Esophagus mucosa (tissue), 1 donor: Measurements from ENCODE around the gene SCYGR1. TPM values are rescaled to one million over a fixed set of nuclear protein-coding genes. Genes with fewer than 3 reads are reported as not detected.
"Not testable (repeated sequence)": the region's sequence is repeated elsewhere in the genome, so short reads cannot be mapped to it uniquely, and the experiment has no call there.

Experiments used
- ATAC-seq: fragments of 200-7000 bp; cut with Tn5 transposase; one replicate; pipeline ENCODE4 v1.9.1; 2020
- total RNA-seq: library from RNA; stranded (reverse); gene quantifications from one replicate; pipeline ENCODE4 v1.2.4, GENCODE V29; 2023
- donor health status: DM: yes; HTN: yes; CAD: no.

Gene SCYGR1
- total RNA-seq, 1 donor from 2014 or later = not detected

DNA sequence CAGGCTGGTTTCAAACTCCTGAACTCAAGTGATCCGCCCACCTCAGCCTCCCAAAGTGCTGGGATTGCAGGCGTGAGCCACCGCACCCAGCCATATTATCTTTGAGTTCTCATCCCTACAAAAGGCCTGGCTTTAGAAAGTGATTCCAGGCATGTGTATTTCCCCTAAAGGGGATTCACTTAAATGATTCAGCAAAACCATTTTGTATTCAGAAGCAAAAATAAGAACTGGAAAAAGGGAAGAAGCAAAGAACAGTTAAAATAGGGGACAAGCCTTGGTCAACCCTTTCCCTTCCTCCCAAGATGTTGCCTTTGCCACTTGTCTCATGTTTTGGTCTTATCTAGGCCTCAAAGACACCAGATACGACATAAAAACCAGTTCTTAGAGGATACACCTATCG lies 19.2 kb downstream of the SCYGR1 start:
- no peak for ATAC-seq

DNA sequence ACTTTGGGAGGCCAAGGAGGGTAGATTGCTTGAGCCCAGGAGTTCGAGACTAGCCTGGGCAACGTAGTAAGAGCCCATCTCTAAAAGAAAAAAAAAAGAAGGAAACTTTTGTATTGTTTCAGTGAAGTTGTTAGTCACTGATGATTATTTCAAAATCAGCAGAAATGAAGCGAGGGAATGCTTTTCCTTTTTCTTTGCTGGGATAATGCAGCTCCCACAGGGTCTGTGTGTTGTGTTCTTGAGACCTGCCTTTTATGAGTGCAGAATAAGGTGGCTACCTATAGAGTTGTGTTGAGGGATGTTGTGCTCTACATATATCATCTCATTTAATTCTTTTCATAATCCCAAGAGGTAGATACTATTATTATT lies 20.3 kb downstream of the SCYGR1 start:
- no peak for ATAC-seq

- ATAC-seq = no peak
Measured at GRCh38 chr2:227366769-227367426, 20.9 kb downstream of the SCYGR1 start.

GRCh38 chr2:227365833-227366232 lies 21.9 kb downstream of the SCYGR1 start:
- no peak for ATAC-seq

DNA sequence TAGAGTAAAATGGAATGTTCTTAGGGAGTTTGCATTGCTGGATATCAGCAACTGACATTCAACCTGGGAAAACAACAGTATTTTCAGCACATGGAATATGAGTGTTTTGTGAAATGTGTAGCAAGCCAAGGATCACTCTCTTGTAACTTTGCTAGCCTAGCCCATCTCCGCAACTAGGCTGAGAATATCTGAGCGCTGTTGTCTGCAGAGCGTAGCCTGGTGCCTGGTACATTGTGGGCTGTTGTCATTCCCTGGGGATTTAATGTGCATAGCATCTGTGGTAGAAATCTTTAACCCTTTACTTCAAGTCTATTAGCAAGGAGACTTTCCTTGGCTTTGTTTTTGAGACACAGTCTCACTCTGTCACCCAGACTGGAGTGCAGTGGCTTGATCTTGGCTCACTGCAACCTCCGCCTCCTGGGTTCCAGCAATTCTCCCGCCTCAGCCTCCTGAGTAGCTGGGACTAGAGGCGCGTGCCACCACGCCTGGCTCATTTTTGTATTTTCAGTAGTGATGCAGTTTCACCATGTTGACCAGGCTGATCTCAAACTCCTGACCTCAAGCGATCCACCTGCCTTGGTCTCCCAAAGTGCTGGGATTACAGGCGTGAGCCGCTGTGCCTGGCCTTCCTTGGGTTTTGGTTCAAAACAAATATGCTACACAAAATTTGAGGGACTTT lies 23.0 kb downstream of the SCYGR1 start:
- ATAC-seq = not testable (repeated sequence)

DNA sequence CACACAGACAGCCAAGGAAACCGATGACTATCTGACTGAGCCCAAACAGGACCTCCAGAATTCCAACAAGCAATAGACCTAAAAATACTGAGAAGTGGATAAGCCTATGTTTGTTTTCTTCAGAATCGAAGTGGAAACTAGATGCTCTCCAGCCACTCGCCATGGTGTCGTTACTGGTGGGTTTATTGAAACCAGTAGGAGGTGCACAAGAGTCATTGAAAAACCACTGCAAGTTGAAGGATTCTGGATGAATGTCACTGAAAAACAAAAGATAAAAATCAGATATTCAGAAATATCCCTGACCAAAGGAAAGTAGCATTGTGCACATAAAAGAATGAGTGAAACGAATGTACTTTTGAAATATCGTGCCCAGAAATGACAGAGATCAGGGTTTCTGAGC lies 24.0 kb downstream of the SCYGR1 start:
- no peak for ATAC-seq

GRCh38 chr2:227360351-227360750 lies 27.4 kb downstream of the SCYGR1 start:
- no peak for ATAC-seq

- ATAC-seq = no peak
Measured at GRCh38 chr2:227351639-227352038, 36.1 kb downstream of the SCYGR1 start.

- ATAC-seq = no peak
Measured at GRCh38 chr2:227349989-227350612, 37.6 kb downstream of the SCYGR1 start.

DNA sequence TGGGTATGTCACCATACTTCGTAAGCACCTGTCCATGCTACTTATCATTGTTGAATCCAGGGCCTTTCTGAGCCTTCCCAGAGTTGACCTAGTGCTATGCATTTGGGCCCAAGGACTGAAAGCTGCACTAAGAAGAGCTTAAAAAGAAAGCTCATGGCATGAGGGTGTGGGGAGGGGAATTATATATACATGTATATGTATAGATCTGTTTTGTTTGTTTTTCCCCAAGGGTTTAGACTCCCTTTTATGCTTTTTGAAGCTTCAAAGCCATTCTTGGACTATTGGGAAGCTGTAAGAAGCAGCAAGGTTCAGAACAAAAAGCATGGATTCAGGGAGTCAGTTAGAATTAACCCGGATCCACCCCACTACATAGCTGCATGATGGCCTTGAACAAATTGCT lies 39.4 kb downstream of the SCYGR1 start:
- ATAC-seq = no peak

GRCh38 chr2:227347117-227347516 lies 40.6 kb downstream of the SCYGR1 start:
- no peak for ATAC-seq

DNA sequence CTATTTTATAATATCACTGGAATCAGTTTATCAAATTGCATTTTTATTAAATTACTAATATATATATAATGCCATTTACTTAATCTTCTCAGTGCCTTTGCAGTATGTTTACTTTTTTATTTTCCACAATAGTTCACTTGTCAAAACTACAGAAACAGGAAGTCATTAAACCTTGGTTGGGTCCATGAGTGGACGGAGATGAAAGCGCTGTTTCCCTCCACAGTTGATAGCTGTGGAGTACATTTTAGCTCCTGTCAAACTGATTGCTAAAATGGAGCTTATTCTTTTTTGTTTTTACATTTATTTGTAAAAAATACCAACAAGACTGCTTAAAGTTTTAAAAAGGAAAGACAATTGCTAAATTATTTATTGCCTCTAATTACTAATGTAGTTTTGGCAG lies 43.5 kb downstream of the SCYGR1 start:
- no peak for ATAC-seq

GRCh38 chr2:227341553-227341952 lies 46.2 kb downstream of the SCYGR1 start:
- ATAC-seq = no peak

- ATAC-seq = no peak
Measured at GRCh38 chr2:227340106-227340505, 47.6 kb downstream of the SCYGR1 start.

DNA sequence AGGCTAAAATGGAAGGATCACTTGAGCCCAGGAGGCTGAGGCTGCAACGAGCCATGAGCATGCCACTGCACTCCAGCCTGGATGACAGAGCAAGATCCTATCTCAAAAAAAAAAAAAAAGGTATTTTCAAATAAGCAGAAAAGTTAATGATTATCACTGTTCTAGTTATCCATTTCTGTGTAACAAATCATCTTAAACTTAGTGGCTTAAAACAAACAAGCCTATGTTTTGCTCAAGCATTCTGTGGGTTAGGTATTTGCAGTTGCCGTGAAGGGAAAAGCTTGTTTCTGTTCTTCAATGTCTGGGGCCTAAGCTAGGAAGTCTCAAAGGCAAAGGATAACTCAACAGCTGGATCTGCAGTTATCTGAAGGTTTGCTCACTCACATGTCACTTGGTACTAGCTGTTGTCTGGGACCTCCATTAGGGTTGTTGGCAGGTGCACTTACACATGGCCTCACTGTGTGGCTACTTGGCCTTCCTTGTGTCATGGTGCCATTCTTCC lies 48.6 kb downstream of the SCYGR1 start:
- ATAC-seq = no peak

Other genes with a start within 250 kb of the SCYGR1 start
- 0.24 TPM for gene COL4A4, start 223.7 kb downstream of the SCYGR1 start, total RNA-seq
- 0.76 TPM for gene COL4A3, start 223.3 kb downstream of the SCYGR1 start, total RNA-seq
- gene MFF, start 62.7 kb downstream of the SCYGR1 start, total RNA-seq = 45.7 TPM
- gene TM4SF20, start 8.6 kb downstream of the SCYGR1 start, total RNA-seq = not detected
- 62.4 TPM for gene AGFG1, start 84.2 kb upstream of the SCYGR1 start, total RNA-seq
- not detected for gene SCYGR2, start 210.9 kb upstream of the SCYGR1 start, total RNA-seq
- gene SCYGR3, start 226.9 kb upstream of the SCYGR1 start, total RNA-seq = not detected
- not detected for gene SCYGR4, start 229.5 kb upstream of the SCYGR1 start, total RNA-seq